ENCODE results near the gene ZNF777.

ZNF777 gene

DNA sequence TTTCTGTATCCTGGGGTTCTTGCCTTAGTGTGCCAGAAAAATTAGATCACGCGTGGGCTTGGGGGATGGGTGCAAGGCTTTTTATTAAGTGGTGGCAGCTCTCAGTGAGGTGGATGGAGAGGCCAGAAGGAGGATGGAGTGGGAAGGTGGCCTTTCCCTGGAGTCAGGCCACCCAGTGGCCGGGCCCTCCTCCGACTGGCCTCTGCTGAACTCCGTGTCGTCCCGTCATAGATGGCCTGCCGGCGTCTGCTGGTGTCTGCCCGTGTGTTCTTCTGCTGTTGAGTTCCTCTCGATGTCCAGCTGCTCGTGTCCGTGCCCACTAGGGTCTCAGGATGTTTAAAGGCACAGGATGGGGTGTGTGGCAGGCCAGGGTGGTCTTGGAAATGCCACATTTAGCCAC is 40.8 kb upstream of the ZNF777 start:
- peaks cover 9% of the 10 kb centered on the region for H3K79me2 ChIP-seq (ENCODE audit: low read length)
- no peak overlapping the region for H3K9ac ChIP-seq (ENCODE audit: low read length)
- peaks cover 14% of the 10 kb centered on the region for H3K27me3 ChIP-seq (ENCODE audit: low read depth, low read length)
- no peak overlapping the region for H3K27ac ChIP-seq (ENCODE audit: low read length)
- H3K9me3 ChIP-seq (ENCODE audit: insufficient read depth, low read length) = peaks cover 6% of the 10 kb centered on the region; the same call in 1 of the 2 replicates
- H3K4me2 ChIP-seq (ENCODE audit: low read length) = no peak overlapping the region
- no peak for TF ChIP-seq EZH2phosphoT487 (IDR thresholded peaks at IDR 0.05; ENCODE audit: low read depth)
- TF ChIP-seq CTCF (IDR thresholded peaks at IDR 0.05; ENCODE audit: low read depth, low read length) = no peak
- H3K4me1 ChIP-seq (ENCODE audit: low read length) = peaks cover 7% of the 10 kb centered on the region
- no peaks in the 10 kb centered on the region for H3K36me3 ChIP-seq (replicated peaks; ENCODE audit: low read depth, low read length)
- H2AFZ ChIP-seq (ENCODE audit: low read depth, low read length) = no peak overlapping the region
- H3K4me3 ChIP-seq (ENCODE audit: low read length) = no peak overlapping the region
- no peaks in the 10 kb centered on the region for H4K20me1 ChIP-seq (ENCODE audit: insufficient read depth, low read length)

- no peaks in the 10 kb centered on the region for H3K36me3 ChIP-seq (replicated peaks; ENCODE audit: low read depth, low read length)
- peaks cover 6% of the 10 kb centered on the region; the same call in 1 of the 2 replicates for H3K9me3 ChIP-seq (ENCODE audit: insufficient read depth, low read length)
- no peak overlapping the region for H3K4me2 ChIP-seq (ENCODE audit: low read length)
- H3K4me1 ChIP-seq (ENCODE audit: low read length) = peaks cover 12% of the 10 kb centered on the region
- no peak overlapping the region for H3K27ac ChIP-seq (ENCODE audit: low read length)
- TF ChIP-seq CTCF (IDR thresholded peaks at IDR 0.05; ENCODE audit: low read depth, low read length) (no peak), EZH2phosphoT487 (IDR thresholded peaks at IDR 0.05; ENCODE audit: low read depth) (no peak)
- peaks cover 16% of the 10 kb centered on the region for H3K79me2 ChIP-seq (ENCODE audit: low read length)
- no peaks in the 10 kb centered on the region for H4K20me1 ChIP-seq (ENCODE audit: insufficient read depth, low read length)
- no peak overlapping the region for H3K9ac ChIP-seq (ENCODE audit: low read length)
- H3K4me3 ChIP-seq (ENCODE audit: low read length) = no peak overlapping the region
- H3K27me3 ChIP-seq (ENCODE audit: low read depth, low read length) = peaks cover 14% of the 10 kb centered on the region
- no peak overlapping the region for H2AFZ ChIP-seq (ENCODE audit: low read depth, low read length)
These were observed 40.0 kb upstream of the ZNF777 start for GRCh38 chr7:149500910-149501309.

GRCh38 chr7:149500201-149500600 is 39.3 kb upstream of the ZNF777 start:
- peaks cover 18% of the 10 kb centered on the region for H3K4me1 ChIP-seq (ENCODE audit: low read length)
- peaks cover 14% of the 10 kb centered on the region for H3K27me3 ChIP-seq (ENCODE audit: low read depth, low read length)
- peaks cover under 1% of the 10 kb centered on the region; the same call in 1 of the 2 replicates for H3K9me3 ChIP-seq (ENCODE audit: insufficient read depth, low read length)
- TF ChIP-seq CTCF (IDR thresholded peaks at IDR 0.05; ENCODE audit: low read depth, low read length) = no peak
- TF ChIP-seq EZH2phosphoT487 (IDR thresholded peaks at IDR 0.05; ENCODE audit: low read depth) = no peak
- H3K4me3 ChIP-seq (ENCODE audit: low read length) = no peak overlapping the region
- no peak overlapping the region for H3K9ac ChIP-seq (ENCODE audit: low read length)
- no peak overlapping the region for H3K27ac ChIP-seq (ENCODE audit: low read length)
- H2AFZ ChIP-seq (ENCODE audit: low read depth, low read length) = no peak overlapping the region
- H3K4me2 ChIP-seq (ENCODE audit: low read length) = no peak overlapping the region
- no peaks in the 10 kb centered on the region for H3K36me3 ChIP-seq (replicated peaks; ENCODE audit: low read depth, low read length)
- 0 out of 2 replicates have a peak, but pooled peaks cover 2% of the 10 kb centered on the region for H4K20me1 ChIP-seq (ENCODE audit: insufficient read depth, low read length)
- H3K79me2 ChIP-seq (ENCODE audit: low read length) = peaks cover 24% of the 10 kb centered on the region

DNA sequence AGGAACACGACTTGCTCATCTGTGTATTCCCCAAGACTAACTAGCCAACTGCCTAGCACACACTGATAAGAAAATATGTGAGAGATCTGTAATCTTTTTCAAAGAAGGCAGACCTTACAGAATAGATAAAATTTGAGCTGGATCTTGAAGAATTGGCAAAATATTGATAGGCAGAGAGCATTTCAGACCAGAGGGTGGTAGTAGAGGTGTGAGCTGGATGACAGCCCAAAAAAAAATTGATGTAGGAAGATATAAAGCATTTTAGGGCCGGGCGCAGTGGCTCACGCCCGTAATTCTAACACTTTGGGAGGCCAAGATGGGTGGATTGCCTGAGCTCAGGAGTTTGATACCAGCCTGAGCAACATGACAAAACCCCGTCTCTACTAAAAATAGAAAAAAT is 37.9 kb upstream of the ZNF777 start:
- Histone ChIP-seq H3K4me2 (ENCODE audit: low read length) (0 out of 2 replicates have a peak overlapping the region, but pooled peaks have one; percentile 75), H3K4me1 (ENCODE audit: low read length) (peaks cover 20% of the 10 kb centered on the region), H3K36me3 (replicated peaks; ENCODE audit: low read depth, low read length) (no peaks in the 10 kb centered on the region), H3K9me3 (ENCODE audit: insufficient read depth, low read length) (no peaks in the 10 kb centered on the region), H2AFZ (ENCODE audit: low read depth, low read length) (no peak overlapping the region), H3K27me3 (ENCODE audit: low read depth, low read length) (peaks cover 14% of the 10 kb centered on the region), H3K79me2 (ENCODE audit: low read length) (peaks cover 31% of the 10 kb centered on the region), H3K27ac (ENCODE audit: low read length) (no peak overlapping the region), H3K9ac (ENCODE audit: low read length) (no peak overlapping the region), H3K4me3 (ENCODE audit: low read length) (no peak overlapping the region), H4K20me1 (ENCODE audit: insufficient read depth, low read length) (0 out of 2 replicates have a peak, but pooled peaks cover 5% of the 10 kb centered on the region)
- TF ChIP-seq CTCF (IDR thresholded peaks at IDR 0.05; ENCODE audit: low read depth, low read length) (no peak), EZH2phosphoT487 (IDR thresholded peaks at IDR 0.05; ENCODE audit: low read depth) (no peak)

Data from OCI-LY3 (cell line).